Body of pancreas (tissue), 4 donors: ENCODE data around the gene TNFRSF4. TPM values are rescaled to one million over a fixed set of nuclear protein-coding genes. Genes with fewer than 3 reads are reported as not detected.

Experiments
- ATAC-seq: fragments of 150-250 bp; one replicate; pipeline ENCODE4 v1.9.1; 2016
- DNase-seq, 4 donors: peaks; one replicate each; pipeline ENCODE4 v3.0.0-alpha.2; 2019
- H3K27ac ChIP-seq, 4 donors: fragments of 200-600 bp; sonication (generic); 1 replicate in 3 of 4; 2 replicates in 1 of 4; pipeline versions ENCODE4 v1.5.1 to v1.6.1; 2016 to 2019; ENCODE audit warnings: mild to moderate bottlenecking in 1 of 4, mixed read lengths in 1 of 4, moderate library complexity in 1 of 4
- H3K27me3 ChIP-seq, 2 donors: fragments of 200-600 bp; sonication (generic); one replicate each; pipeline ENCODE4 v1.6.0; 2016; ENCODE audit warnings: mild to moderate bottlenecking in 1 of 2
- H3K36me3 ChIP-seq, 2 donors: fragments of 200-600 bp; sonication (generic); replicated peaks in 1 of 2; 2 replicates each; pipeline ENCODE4 v1.5.1; 2016; ENCODE audit warnings: low read depth in 2 of 2; ENCODE audit not compliant: insufficient read depth in 1 of 2
- H3K4me1 ChIP-seq: fragments of 200-600 bp; sonication (generic); one replicate; pipeline ENCODE4 v1.6.0; 2016
- H3K4me3 ChIP-seq, 2 donors: fragments of 200-600 bp; sonication (generic); 1 replicate in 1 of 2; 2 replicates in 1 of 2; pipeline ENCODE4 v1.5.1; 2016 to 2019
- H3K9me3 ChIP-seq, 3 donors: fragments of 200-600 bp; sonication (generic); 1 replicate in 2 of 3; 2 replicates in 1 of 3; pipeline ENCODE4 v1.5.1; 2016
- POLR2A ChIP-seq, 3 donors: fragments of 450-650 bp; IDR thresholded peaks; one replicate each; pipeline ENCODE4 v1.6.1; 2016; ENCODE audit warnings: antibody characterized with exemption in 3 of 3, mild to moderate bottlenecking in 2 of 3
- WGBS, 2 donors: methylation state at CpG; one replicate each; pipeline ENCODE4 v1.1.5; 2017; 5-methylcytosine and 5-hydroxymethylcytosine counted together
- intact Hi-C: fragments of 100-400 bp; cut with DNase I; formaldehyde crosslinking; loops from one replicate; pipeline ENCODE4 v1.15.1; 2023
- total RNA-seq, 2 donors: library from RNA; depleted of rRNA; stranded (reverse); fragments of >200 nt; gene quantifications; one replicate each; pipeline ENCODE4 v1.1.0, GENCODE V29; 2016
- TF ChIP-seq, protein P1 (sequence below), 7 experiments: fragments of 450-650 bp in 4 of 7; fragments of 200-600 bp in 3 of 7; sonication (generic) in 3 of 7; IDR thresholded peaks; one replicate each; pipeline ENCODE4 v1.5.1; 2016 to 2019; ENCODE audit warnings: antibody characterized with exemption in 7 of 7

The TNFRSF4 gene
- total RNA-seq, 2 donors from 2014 or later, result 0.99 to 2.6 TPM

- ATAC-seq (no peak), DNase-seq (no peak)
- TF ChIP-seq POLR2A (IDR thresholded peaks at IDR 0.05), result no peak
- TF ChIP-seq, protein P1, sequence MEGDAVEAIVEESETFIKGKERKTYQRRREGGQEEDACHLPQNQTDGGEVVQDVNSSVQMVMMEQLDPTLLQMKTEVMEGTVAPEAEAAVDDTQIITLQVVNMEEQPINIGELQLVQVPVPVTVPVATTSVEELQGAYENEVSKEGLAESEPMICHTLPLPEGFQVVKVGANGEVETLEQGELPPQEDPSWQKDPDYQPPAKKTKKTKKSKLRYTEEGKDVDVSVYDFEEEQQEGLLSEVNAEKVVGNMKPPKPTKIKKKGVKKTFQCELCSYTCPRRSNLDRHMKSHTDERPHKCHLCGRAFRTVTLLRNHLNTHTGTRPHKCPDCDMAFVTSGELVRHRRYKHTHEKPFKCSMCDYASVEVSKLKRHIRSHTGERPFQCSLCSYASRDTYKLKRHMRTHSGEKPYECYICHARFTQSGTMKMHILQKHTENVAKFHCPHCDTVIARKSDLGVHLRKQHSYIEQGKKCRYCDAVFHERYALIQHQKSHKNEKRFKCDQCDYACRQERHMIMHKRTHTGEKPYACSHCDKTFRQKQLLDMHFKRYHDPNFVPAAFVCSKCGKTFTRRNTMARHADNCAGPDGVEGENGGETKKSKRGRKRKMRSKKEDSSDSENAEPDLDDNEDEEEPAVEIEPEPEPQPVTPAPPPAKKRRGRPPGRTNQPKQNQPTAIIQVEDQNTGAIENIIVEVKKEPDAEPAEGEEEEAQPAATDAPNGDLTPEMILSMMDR (IDR thresholded peaks at IDR 0.05), result no peak
- intact Hi-C loops, result no loop called here
- WGBS, 2 donors, result 64 to 81% methylated on average over 3 to 29 of the region's 30 CpGs
- no peak overlapping the region for H3K27ac ChIP-seq
- no peaks in the 10 kb centered on the region for H3K36me3 ChIP-seq
- no peaks in the 10 kb centered on the region for H3K27me3 ChIP-seq
- H3K9me3 ChIP-seq, result no peaks in the 10 kb centered on the region
- H3K4me1 ChIP-seq, result no peaks in the 10 kb centered on the region
- no peak overlapping the region for H3K4me3 ChIP-seq
Measured at GRCh38 chr1:1244192-1244811, 30.3 kb upstream of the TNFRSF4 start.

DNA sequence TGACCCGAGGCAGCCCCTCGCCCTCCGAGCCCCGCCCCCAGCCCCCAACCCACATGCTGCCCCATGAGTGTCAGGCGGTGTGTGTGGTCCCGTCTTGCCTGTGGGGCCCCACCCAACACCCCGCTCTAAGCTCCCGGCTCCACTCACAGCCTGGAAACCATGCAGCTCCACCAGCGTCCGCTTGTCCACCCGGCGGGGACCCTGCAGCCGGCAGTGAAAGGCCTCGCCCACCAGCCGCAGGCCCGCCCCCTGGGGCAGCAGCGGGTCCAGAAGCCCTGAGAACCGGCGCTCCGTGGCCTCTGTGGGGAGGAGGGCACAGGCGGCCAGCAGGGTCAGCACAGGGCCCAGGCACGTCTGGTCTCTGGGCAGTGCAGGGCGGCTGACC is 29.8 kb upstream of the TNFRSF4 start:
- 84% methylated on average over 22 of the region's 23 CpGs; no CpG with 5 or more reads in 1 of the 2 donors for WGBS, 2 donors
- no peak for ATAC-seq
- Histone ChIP-seq H3K27ac (no peak overlapping the region), H3K9me3 (no peaks in the 10 kb centered on the region), H3K36me3 (no peaks in the 10 kb centered on the region), H3K27me3 (no peaks in the 10 kb centered on the region), H3K4me3 (no peak overlapping the region), H3K4me1 (no peaks in the 10 kb centered on the region)
- intact Hi-C loops, result no loop called here
- no peak for TF ChIP-seq POLR2A (IDR thresholded peaks at IDR 0.05)
- TF ChIP-seq, protein P1 (IDR thresholded peaks at IDR 0.05), result no peak
- no peak for DNase-seq

GRCh38 chr1:1243266-1243660 is 29.3 kb upstream of the TNFRSF4 start:
- Histone ChIP-seq H3K4me3 (no peak overlapping the region), H3K27me3 (no peaks in the 10 kb centered on the region)
- ATAC-seq, result no peak

DNA sequence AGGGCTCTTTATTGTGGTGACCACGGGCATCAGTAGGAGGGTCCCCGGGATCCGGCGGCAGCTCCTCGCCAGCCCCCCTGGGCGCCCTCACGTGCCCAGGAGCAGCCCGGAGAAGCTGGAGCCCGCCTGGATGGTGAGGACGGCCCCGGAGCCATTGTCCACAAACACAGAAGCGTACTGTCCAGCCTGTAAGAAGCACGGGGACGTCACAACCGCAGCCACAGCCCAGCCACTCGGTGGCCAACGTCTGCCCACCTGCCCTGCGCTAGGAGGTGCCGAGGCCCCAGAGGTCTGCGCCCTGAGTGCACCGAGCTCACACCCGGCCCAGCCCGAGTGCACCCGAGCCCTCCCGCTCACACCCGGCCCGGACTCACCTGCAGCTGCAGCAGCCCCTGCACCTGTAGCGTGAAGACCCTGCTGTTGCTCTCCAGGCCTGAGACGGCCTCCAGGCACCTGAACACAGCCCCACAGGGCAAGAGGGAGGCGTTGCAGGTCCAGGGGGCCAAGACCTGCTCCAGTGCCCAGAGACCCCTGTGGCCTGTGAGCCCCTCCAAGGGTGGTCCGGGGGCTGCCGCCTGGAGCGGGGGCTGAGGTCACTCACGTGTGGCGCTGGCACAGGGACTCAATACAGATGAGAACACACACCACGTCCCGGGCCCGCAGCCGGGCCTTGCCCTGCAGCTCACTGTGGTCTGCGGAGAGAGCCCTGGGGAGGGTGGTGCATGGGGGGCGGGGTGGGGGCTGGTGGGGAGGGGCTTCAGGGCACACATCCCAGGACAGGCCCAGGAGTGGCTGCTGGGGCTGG is 28.7 kb upstream of the TNFRSF4 start:
- 88% methylated on average over 30 of the region's 41 CpGs; no CpG with 5 or more reads in 1 of the 2 donors for WGBS, 2 donors
- DNase-seq, result no peak
- Histone ChIP-seq H3K4me1 (peaks cover 4% of the 10 kb centered on the region), H3K36me3 (no peaks in the 10 kb centered on the region), H3K9me3 (no peaks in the 10 kb centered on the region), H3K4me3 (no peak overlapping the region), H3K27ac (no peak overlapping the region), H3K27me3 (no peaks in the 10 kb centered on the region)
- TF ChIP-seq, protein P1 (IDR thresholded peaks at IDR 0.05), result no peak
- intact Hi-C loops, result no loop called here
- no peak for ATAC-seq

More at GRCh38 chr1:1243266-1243660, 29.3 kb upstream of the TNFRSF4 start:
- no peaks in the 10 kb centered on the region for H3K4me1 ChIP-seq
- H3K9me3 ChIP-seq, result no peaks in the 10 kb centered on the region
- no peak overlapping the region for H3K27ac ChIP-seq
- DNase-seq, result no peak
- no peaks in the 10 kb centered on the region for H3K36me3 ChIP-seq
- intact Hi-C loops, result no loop called here
- TF ChIP-seq POLR2A (IDR thresholded peaks at IDR 0.05), result no peak
- TF ChIP-seq, protein P1 (IDR thresholded peaks at IDR 0.05), result no peak
- WGBS, 2 donors, result 91% methylated on average over 23 of the region's 23 CpGs; no CpG with 5 or more reads in 1 of the 2 donors
